Upper lobe of left lung (tissue), 4 donors: Measurements from ENCODE around the gene EXD3.

Experiments used
- EP300 ChIP-seq, 4 donors: sonication (generic); formaldehyde crosslinking; IDR thresholded peaks; one replicate each; pipeline ENCODE4 v1.5.1; 2017; ENCODE audit warnings: antibody characterized with exemption in 4 of 4, control low read depth in 2 of 4
- POLR2A ChIP-seq, 4 donors: fragments of 450-650 bp; IDR thresholded peaks; one replicate each; pipeline ENCODE4 v1.5.1; 2016 to 2017; ENCODE audit warnings: antibody characterized with exemption in 4 of 4, mild to moderate bottlenecking in 2 of 4
- POLR2AphosphoS5 ChIP-seq, 2 donors: sonication (generic); formaldehyde crosslinking; IDR thresholded peaks; one replicate each; pipeline ENCODE4 v1.5.1; 2017; ENCODE audit warnings: antibody characterized with exemption in 2 of 2
- TF ChIP-seq, protein P1 (sequence below), 6 experiments: fragments of 450-650 bp in 4 of 6; fragments of 200-600 bp in 2 of 6; sonication (generic) in 2 of 6; IDR thresholded peaks; one replicate each; pipeline ENCODE4 v1.5.1; 2016 to 2019; ENCODE audit warnings: antibody characterized with exemption in 6 of 6

DNA sequence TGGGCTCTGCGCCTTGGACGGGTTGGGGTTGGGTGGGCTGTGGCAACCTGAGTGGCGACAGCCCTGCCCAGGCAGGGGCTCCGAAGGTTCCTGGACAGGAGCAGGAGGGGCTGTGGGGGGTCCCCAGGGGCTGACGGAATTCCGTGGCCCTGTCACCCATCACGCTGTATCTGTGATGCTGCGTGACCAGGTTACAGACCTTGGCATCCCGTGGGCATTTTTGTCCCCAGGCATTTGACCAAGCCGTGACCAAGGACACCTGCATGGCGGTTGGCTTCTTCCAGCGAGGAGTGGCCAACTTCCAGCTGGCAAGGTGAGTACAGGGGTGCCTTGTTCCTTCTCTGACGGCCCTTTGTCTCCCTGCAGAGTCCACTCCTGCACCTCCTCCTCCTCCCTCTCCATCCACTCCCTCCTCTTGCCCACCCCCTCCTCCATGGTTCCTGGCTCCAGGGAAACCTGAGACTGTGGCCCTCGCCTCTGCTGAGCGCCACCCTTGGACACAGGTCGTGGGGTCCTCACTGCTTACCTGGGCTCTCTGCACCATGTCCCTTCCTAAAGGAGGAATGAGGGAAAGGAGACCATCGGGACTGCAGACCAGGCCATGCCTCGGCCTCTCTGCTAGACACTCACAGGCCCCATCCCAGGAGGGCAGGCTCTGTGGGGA, 3.2 kb upstream of the EXD3 start:
- TF ChIP-seq, protein P1, sequence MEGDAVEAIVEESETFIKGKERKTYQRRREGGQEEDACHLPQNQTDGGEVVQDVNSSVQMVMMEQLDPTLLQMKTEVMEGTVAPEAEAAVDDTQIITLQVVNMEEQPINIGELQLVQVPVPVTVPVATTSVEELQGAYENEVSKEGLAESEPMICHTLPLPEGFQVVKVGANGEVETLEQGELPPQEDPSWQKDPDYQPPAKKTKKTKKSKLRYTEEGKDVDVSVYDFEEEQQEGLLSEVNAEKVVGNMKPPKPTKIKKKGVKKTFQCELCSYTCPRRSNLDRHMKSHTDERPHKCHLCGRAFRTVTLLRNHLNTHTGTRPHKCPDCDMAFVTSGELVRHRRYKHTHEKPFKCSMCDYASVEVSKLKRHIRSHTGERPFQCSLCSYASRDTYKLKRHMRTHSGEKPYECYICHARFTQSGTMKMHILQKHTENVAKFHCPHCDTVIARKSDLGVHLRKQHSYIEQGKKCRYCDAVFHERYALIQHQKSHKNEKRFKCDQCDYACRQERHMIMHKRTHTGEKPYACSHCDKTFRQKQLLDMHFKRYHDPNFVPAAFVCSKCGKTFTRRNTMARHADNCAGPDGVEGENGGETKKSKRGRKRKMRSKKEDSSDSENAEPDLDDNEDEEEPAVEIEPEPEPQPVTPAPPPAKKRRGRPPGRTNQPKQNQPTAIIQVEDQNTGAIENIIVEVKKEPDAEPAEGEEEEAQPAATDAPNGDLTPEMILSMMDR (IDR thresholded peaks at IDR 0.05): no peak
- TF ChIP-seq POLR2A (IDR thresholded peaks at IDR 0.05) (no peak), EP300 (IDR thresholded peaks at IDR 0.05) (no peak), POLR2AphosphoS5 (IDR thresholded peaks at IDR 0.05) (no peak)
